ENCODE measurements around the gene SYNDIG1. TPM values are rescaled to one million over a fixed set of nuclear protein-coding genes. Genes with fewer than 3 reads are reported as not detected.

The SYNDIG1 gene
- total RNA-seq, 8 experiments from 2014 or later, result 5.0 to 64.6 (median 11.3) TPM

DNA sequence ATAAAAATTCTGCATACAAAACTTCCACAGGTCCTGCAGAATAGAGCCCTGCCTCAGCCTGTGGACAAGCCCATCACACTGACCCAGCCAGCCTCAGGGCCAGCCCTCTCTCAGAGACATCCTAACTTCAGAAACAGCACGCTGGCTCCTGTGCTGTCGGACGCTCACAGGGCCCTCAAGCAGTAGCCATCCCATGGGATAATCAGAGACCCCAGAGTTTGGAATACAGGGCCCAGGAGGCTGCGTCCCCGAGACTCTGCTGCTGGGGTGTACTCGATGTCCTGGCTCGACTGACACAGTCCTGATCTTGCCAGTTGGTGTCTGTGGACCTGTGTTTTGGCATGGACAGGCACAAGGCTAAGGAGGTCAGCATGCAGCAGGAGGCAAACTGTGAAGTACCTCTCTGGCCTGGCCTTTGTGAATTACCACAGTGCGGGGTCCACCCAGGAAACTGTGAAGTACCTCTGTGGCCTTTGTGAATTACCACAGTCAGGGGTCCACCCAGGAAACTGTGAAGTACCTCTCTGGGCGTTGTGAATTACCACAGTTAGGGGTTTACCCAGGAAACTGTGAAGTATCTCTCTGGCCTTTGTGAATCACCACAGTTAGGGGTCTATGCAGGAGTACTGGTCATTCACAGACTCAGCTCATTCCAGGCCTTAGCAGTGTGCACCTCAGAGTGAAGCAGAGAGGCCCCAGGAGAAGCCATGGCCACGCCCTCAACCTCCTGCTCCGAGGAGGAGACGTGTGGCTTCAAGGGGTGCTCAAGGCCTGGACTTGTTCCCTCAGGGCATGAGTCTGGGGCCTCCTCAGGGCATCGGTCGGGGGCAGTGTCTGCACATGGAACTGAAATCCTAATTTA lies 212.4 kb downstream of the SYNDIG1 start:
- in situ Hi-C loops (cut with MboI; ENCODE audit: low pct_unique_long_range_greater_than_20kb in 2 of 9, low sequenced_read_pairs in 9 of 9, unreplicated experiment in 9 of 9), result loop anchor here in 1 of 9 experiments (25.0 kb wide), 1 partner anchor 95 kb away; no protein-coding TSS in a partner anchor
- Histone ChIP-seq H3K4me1 (replicated peaks in 1 of 2) (peaks cover 14 to 17% of the 10 kb centered on the region in 2 donors), H3K27ac (no peak overlapping the region), H3K4me3 (no peak overlapping the region)
- WGBS, 10 experiments, result 42 to 90% (median 81%) methylated on average over 2 to 7 of the region's 14 CpGs; no CpG with 5 or more reads in 4 of the 10 experiments
- no peak for ATAC-seq (replicated peaks in 6 of 8)

DNA sequence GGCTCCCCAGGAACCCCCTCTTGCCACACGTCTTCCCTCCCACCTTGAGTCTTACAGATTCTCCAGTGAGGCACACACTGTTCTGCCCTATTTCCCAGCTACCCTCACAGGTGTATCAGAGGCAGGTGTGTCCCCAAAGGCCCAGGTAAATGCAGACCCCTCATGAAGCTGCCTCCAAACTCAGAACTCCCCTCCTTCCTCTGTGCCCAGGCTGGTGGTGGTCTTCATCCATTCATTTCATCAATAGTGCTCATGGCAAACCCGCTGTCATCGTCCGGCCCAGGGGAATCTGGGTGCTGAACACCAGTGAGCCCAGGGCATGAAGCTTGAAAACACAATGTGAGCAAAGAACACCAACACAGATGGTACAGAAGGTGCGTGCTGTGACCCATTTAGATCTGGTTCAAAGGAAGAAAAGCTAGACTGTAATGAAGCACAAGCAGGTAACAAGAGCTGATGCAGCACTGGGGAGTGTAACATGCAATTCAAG lies 213.1 kb downstream of the SYNDIG1 start:
- in situ Hi-C loops (cut with MboI; ENCODE audit: low pct_unique_long_range_greater_than_20kb in 2 of 9, low sequenced_read_pairs in 9 of 9, unreplicated experiment in 9 of 9), result loop anchor here in 1 of 9 experiments (25.0 kb wide), 1 partner anchor 95 kb away; no protein-coding TSS in a partner anchor
- ATAC-seq (replicated peaks in 6 of 8), result no peak
- 33 to 100% (median 98%) methylated on average over 1 to 4 of the region's 5 CpGs; no CpG with 5 or more reads in 4 of the 10 experiments for WGBS, 10 experiments
- Histone ChIP-seq H3K4me1 (replicated peaks in 1 of 2) (peaks cover 12 to 17% of the 10 kb centered on the region in 2 donors), H3K4me3 (no peak overlapping the region), H3K27ac (no peak overlapping the region)

DNA sequence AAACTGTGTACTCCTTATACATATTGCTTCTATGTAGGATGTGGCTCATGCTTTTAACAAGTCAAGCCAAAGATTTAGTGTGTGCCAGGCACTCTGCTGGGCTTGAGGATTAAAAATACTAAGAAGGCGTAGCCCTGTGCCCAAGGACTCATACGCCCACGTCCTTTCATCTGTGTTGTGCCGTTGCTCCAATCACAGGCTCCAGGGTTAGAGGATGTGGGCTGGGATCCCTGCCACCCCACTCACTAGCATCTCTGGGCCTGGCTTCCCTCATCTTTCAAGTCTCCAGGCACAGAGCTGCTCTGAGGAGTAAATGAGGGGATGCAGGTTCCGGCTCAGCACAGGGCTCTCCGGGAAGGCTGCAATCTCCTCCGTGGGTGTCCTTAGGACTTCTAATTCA lies 214.2 kb downstream of the SYNDIG1 start:
- 20 to 88% (median 56%) methylated on average over 1 to 7 of the region's 7 CpGs; no CpG with 5 or more reads in 4 of the 10 experiments for WGBS, 10 experiments
- no peak for ATAC-seq (replicated peaks in 6 of 8)
- no peak overlapping the region for H3K27ac ChIP-seq
- in situ Hi-C loops (cut with MboI; ENCODE audit: low pct_unique_long_range_greater_than_20kb in 2 of 9, low sequenced_read_pairs in 9 of 9, unreplicated experiment in 9 of 9), result loop anchor here in 1 of 9 experiments (25.0 kb wide), 1 partner anchor 96 kb away; no protein-coding TSS in a partner anchor
- H3K4me3 ChIP-seq, result no peak overlapping the region
- peaks cover 12 to 16% of the 10 kb centered on the region in 2 donors for H3K4me1 ChIP-seq (replicated peaks in 1 of 2)

DNA sequence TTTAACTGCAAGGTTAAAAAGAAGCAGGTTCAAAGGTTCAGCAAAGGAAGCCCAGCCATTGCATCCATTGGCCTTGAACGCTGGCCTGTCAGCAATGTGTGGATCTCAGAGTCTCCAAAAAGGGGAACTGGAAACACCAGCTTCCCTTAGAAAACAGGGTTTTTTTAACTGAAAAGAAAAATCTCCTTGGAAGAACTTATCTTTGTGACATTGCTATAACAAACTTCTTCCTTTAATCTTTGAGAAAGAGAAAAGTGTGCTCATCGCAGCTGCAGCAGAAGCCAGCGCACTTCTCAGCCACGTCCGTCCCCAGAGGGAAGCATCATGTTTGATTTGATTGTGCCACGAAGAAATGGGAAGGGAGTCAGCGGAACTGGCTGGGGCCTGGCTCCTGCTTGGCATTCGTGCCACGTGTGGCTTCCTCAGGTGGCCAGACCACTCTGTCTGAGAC lies 215.0 kb downstream of the SYNDIG1 start:
- ATAC-seq (replicated peaks in 6 of 8), result no peak
- Histone ChIP-seq H3K4me1 (replicated peaks in 1 of 2) (peaks cover 6 to 8% of the 10 kb centered on the region in 2 donors), H3K4me3 (no peak overlapping the region), H3K27ac (no peak overlapping the region)
- in situ Hi-C loops (cut with MboI; ENCODE audit: low pct_unique_long_range_greater_than_20kb in 2 of 9, low sequenced_read_pairs in 9 of 9, unreplicated experiment in 9 of 9), result loop anchor here in 1 of 9 experiments (25.0 kb wide), 1 partner anchor 97 kb away; no protein-coding TSS in a partner anchor
- 40 to 100% (median 80%) methylated on average over 1 to 9 of the region's 9 CpGs; no CpG with 5 or more reads in 3 of the 10 experiments for WGBS, 10 experiments

DNA sequence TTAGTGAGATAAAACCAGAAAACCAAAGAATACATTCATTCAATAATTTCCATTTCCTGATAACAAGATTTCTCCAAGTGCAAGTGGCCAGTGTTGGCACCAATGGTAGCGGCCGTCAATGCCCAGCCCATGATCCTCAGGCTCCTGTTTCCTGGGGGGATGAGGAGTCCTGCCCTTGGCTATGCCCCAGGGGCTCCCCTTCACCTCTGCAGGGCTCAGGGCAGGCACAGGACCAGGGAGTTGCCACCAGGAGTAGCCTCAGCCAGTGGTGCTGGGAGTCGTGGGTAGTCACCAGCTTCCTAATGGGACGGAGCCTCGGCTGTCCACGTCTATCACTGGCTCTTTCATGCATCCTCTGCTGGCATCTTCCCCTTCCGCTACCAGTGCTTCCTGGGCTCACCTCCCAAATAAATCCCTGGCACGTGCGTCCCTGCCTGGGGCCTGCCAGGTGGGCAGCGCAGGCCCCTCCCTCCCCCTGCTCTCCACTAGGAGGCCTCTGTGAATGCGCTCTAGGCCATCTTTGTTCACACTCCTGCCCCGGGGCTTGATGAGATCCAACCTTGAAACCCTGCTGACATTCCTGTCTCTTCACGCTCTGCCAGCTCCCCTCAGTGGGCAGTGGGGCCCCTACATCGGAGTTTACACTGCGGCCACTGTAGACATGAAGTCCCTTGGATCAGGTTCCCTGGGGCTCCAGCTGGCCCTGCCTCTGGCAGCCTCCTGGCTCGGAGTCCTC lies 215.7 kb downstream of the SYNDIG1 start:
- Histone ChIP-seq H3K4me1 (replicated peaks in 1 of 2) (peaks cover 0 to 1% of the 10 kb centered on the region in 2 donors), H3K27ac (no peak overlapping the region), H3K4me3 (no peak overlapping the region)
- no peak for ATAC-seq (replicated peaks in 6 of 8)
- in situ Hi-C loops (cut with MboI; ENCODE audit: low pct_unique_long_range_greater_than_20kb in 2 of 9, low sequenced_read_pairs in 9 of 9, unreplicated experiment in 9 of 9), result loop anchor here in 1 of 9 experiments (25.0 kb wide), 1 partner anchor 98 kb away; no protein-coding TSS in a partner anchor
- 80 to 100% (median 95%) methylated on average over 1 to 4 of the region's 16 CpGs; no CpG with 5 or more reads in 5 of the 10 experiments for WGBS, 10 experiments

DNA sequence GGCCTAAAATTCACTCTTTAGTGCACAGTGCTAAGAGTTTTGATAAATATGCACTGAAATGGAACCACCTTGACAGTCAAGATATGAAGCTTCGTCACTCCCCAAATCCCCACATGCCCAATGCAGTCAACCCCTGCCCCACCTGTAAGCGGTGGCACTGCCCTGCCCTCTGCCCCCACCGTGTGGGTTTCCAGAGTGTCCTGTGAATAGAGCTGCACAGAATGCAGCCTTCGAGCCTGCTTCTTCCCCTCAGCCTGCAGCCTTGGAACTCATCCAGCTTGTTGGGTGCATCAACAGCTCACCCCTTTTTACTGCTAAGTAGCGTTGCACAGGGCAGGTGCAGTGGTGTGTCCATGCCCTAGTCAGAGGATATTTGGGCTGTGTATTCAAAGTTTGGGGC lies 216.3 kb downstream of the SYNDIG1 start:
- Histone ChIP-seq H3K4me3 (no peak overlapping the region), H3K4me1 (replicated peaks in 1 of 2) (no peaks in the 10 kb centered on the region), H3K27ac (no peak overlapping the region)
- in situ Hi-C loops (cut with MboI; ENCODE audit: low pct_unique_long_range_greater_than_20kb in 2 of 9, low sequenced_read_pairs in 9 of 9, unreplicated experiment in 9 of 9), result loop anchor here in 1 of 9 experiments (25.0 kb wide), 1 partner anchor 98 kb away; no protein-coding TSS in a partner anchor
- ATAC-seq (replicated peaks in 6 of 8), result no peak
- WGBS, 10 experiments, result 63 to 100% (median 80%) methylated on average over 1 to 4 of the region's 5 CpGs; no CpG with 5 or more reads in 5 of the 10 experiments

DNA sequence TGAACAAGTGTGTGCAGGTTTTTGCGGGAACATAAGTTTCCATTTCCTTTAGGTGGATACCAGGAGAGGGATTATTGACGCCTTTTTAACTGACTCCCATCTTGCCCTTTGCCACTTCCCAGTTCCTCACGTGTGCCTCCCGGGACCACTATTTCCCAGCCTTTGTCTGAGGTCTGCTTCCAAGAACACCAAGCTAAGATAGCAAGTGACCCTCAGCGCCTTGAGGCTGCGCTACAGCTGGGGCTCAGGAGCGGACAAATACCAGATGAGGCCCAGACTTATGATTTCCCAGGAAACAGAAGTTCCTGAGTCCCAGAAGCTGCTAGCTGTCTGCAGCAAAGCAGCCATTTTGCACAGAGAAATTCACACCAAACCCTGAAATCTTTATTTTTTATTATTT lies 216.7 kb downstream of the SYNDIG1 start:
- no peak for ATAC-seq (replicated peaks in 6 of 8)
- 0 to 96% (median 73%) methylated on average over 1 to 6 of the region's 7 CpGs; no CpG with 5 or more reads in 5 of the 10 experiments for WGBS, 10 experiments
- Histone ChIP-seq H3K4me3 (no peak overlapping the region), H3K27ac (no peak overlapping the region), H3K4me1 (replicated peaks in 1 of 2) (no peaks in the 10 kb centered on the region)
- in situ Hi-C loops (cut with MboI; ENCODE audit: low pct_unique_long_range_greater_than_20kb in 2 of 9, low sequenced_read_pairs in 9 of 9, unreplicated experiment in 9 of 9), result loop anchor here in 1 of 9 experiments (25.0 kb wide), 1 partner anchor 99 kb away; no protein-coding TSS in a partner anchor

DNA sequence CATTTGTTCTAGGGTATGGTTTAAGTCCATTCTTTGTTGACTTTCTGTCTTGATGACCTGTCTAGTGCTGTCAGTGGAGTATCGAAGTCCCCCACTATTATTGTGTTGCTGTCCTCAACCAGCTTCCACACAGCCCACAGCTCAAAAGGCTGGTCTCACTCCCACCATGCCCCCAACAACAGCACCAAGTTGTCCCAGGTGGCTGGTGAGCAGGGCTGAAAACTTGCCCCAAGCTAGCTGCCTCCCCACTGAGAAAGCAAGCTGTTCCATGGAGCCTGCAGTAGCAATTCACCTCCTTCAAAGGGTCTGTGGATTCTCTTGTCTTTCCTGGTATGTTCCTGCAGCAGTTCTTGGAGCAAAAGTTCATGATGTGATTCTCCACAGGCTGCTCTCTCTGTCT lies 221.0 kb downstream of the SYNDIG1 start:
- in situ Hi-C loops (cut with MboI; ENCODE audit: low pct_unique_long_range_greater_than_20kb in 2 of 9, low sequenced_read_pairs in 9 of 9, unreplicated experiment in 9 of 9), result loop anchor here in 1 of 9 experiments (25.0 kb wide), 1 partner anchor 103 kb away; no protein-coding TSS in a partner anchor
- no peak for ATAC-seq (replicated peaks in 6 of 8)
- 0 to 100% (median 65%) methylated on average over 1 of the region's 1 CpG; no CpG with 5 or more reads in 4 of the 10 experiments for WGBS, 10 experiments

DNA sequence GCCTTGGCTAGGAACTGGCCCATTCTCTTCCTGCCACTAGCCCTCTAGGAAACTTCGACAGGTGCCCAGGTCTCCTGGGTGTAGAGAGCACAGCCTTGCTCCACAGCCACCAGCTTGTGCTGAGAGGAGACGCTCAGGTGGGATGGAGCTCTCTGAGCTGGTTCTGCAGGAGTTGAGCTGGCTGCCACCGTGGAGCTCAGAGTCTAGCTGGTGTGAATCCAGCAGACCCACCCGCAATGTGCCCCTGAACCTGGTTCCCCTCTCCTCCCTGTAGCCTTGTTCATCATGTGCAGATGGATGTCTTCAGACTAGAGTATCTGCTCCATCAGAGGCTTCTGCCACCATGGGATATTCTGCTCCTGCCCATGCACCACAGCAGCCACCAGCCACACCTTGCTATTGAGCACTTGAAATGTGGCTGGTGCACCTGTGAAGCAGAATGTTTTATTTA lies 222.5 kb downstream of the SYNDIG1 start:
- in situ Hi-C loops (cut with MboI; ENCODE audit: low pct_unique_long_range_greater_than_20kb in 2 of 9, low sequenced_read_pairs in 9 of 9, unreplicated experiment in 9 of 9), result loop anchor here in 1 of 9 experiments (25.0 kb wide), 1 partner anchor 105 kb away; no protein-coding TSS in a partner anchor
- no peak overlapping the region for H3K27ac ChIP-seq
- H3K4me3 ChIP-seq, result no peak overlapping the region
- WGBS, 10 experiments, result 35 to 92% (median 68%) methylated on average over 2 to 4 of the region's 4 CpGs; no CpG with 5 or more reads in 6 of the 10 experiments
- no peak for ATAC-seq (replicated peaks in 6 of 8)
- H3K4me1 ChIP-seq (replicated peaks in 1 of 2), result peaks cover 6 to 10% of the 10 kb centered on the region in 2 donors

More for the DNA sequence above, 221.0 kb downstream of the SYNDIG1 start:
- Histone ChIP-seq H3K27ac (no peak overlapping the region), H3K4me1 (replicated peaks in 1 of 2) (peaks cover 6 to 8% of the 10 kb centered on the region in 2 donors), H3K4me3 (no peak overlapping the region)

DNA sequence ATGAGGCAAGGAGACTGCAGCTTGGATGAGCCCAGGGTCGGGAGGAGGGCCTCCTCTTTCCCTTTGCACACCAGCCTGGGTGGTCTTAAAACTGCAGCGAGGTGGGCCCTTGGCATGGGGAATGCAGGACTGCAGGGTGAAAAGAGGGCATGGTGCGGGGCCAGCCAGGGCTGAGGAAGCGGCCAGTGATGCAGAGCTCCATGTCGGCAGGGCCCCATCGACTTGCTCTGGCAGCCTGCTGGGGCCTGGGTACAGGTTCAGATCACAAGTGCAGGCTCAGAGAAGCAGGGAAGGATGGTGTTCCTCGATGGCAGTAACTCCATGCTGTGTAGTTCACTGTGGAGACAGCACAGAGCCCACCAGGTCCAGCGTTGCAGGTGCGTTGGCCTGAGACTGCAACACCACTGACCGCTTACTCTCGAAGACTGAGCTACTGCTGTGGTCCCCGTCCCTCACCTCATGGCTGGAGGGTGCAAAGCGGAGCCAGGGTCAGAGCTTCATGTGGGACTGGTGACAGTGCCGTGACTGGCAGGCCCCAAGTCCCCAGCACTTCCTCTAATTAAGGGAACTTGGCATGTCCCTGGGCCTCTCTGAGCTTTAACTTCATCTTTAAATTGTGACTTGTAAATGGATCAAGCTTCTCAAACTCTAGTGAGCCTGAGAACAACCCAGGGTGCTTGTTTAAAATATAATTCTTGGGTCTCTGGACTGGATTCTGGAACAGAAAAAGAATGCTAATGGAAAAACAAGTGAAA lies 223.2 kb downstream of the SYNDIG1 start:
- 17 to 100% (median 89%) methylated on average over 1 to 6 of the region's 14 CpGs; no CpG with 5 or more reads in 2 of the 10 experiments for WGBS, 10 experiments
- ATAC-seq (replicated peaks in 6 of 8), result no peak
- in situ Hi-C loops (cut with MboI; ENCODE audit: low pct_unique_long_range_greater_than_20kb in 2 of 9, low sequenced_read_pairs in 9 of 9, unreplicated experiment in 9 of 9), result loop anchor here in 1 of 9 experiments (25.0 kb wide), 1 partner anchor 105 kb away; no protein-coding TSS in a partner anchor
- peaks cover 6 to 10% of the 10 kb centered on the region in 2 donors for H3K4me1 ChIP-seq (replicated peaks in 1 of 2)
- H3K27ac ChIP-seq, result no peak overlapping the region
- no peak overlapping the region for H3K4me3 ChIP-seq

DNA sequence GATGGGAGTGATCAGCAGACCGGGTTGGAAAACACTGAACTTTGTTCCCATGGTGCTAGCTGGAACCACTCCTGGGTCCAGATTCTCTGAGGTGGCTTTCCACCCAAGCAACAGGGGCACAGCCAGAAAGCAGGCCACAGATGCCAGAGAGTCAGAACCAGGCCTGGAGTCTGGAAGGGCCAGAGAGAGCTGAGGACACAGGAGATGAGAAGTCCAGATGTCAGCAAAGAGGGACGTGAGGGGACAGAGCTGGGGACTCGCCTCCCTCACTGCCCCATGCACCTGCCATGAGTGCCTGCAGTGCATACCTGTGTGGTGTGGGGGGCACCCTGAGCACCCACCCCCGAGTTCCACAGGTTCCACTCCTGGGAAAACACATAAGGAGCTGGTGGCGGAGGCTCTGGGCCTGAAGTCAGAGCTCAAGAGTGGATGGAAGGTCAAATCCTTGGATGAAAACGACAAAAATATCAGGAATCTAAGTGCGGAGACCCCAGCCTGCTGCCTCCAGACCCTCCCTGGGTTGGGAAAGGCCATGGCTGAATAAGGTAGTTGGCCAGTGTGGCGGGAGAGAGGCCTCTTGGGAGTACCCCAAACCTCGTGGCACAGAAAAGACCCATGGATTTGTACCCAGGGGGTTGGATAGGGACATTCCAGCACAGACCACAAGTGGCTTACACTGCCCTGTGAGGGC lies 224.2 kb downstream of the SYNDIG1 start:
- 56 to 100% (median 82%) methylated on average over 1 to 5 of the region's 9 CpGs; no CpG with 5 or more reads in 2 of the 10 experiments for WGBS, 10 experiments
- H3K4me3 ChIP-seq, result no peak overlapping the region
- ATAC-seq (replicated peaks in 6 of 8), result no peak

More for the DNA sequence above, 224.2 kb downstream of the SYNDIG1 start:
- in situ Hi-C loops (cut with MboI; ENCODE audit: low pct_unique_long_range_greater_than_20kb in 2 of 9, low sequenced_read_pairs in 9 of 9, unreplicated experiment in 9 of 9), result loop anchor here in 1 of 9 experiments (25.0 kb wide), 1 partner anchor 106 kb away; no protein-coding TSS in a partner anchor
- Histone ChIP-seq H3K27ac (no peak overlapping the region), H3K4me1 (replicated peaks in 1 of 2) (peaks cover 6 to 10% of the 10 kb centered on the region in 2 donors)
